Sigmoid colon (tissue), 7 donors: Measurements from ENCODE around the gene LRRC63. TPM values are rescaled to one million over a fixed set of nuclear protein-coding genes. Genes with fewer than 3 reads are reported as not detected.

Source experiments
- DNase-seq: peaks from one replicate; pipeline ENCODE4 v3.0.0-alpha.2; 2019
- H3K27ac ChIP-seq, 4 donors: fragments of 200-600 bp; sonication (generic); one replicate each; pipeline ENCODE4 v1.5.1; 2016 to 2019; ENCODE audit warnings: mild to moderate bottlenecking in 1 of 4
- H3K27me3 ChIP-seq, 3 donors: fragments of 200-600 bp; sonication (generic); one replicate each; pipeline ENCODE4 v1.5.1; 2019; ENCODE audit warnings: mild to moderate bottlenecking in 1 of 3
- H3K36me3 ChIP-seq, 4 donors: fragments of 200-600 bp; sonication (generic); one replicate each; pipeline ENCODE4 v1.5.1; 2016 to 2019
- H3K4me1 ChIP-seq, 4 donors: fragments of 200-600 bp; sonication (generic); one replicate each; pipeline ENCODE4 v1.5.1; 2017 to 2019
- H3K4me3 ChIP-seq, 4 donors: fragments of 200-600 bp; sonication (generic); one replicate each; pipeline ENCODE4 v1.5.1; 2017 to 2019; ENCODE audit warnings: mild to moderate bottlenecking in 2 of 4, moderate library complexity in 1 of 4
- H3K9me3 ChIP-seq, 4 donors: fragments of 200-600 bp in 3 of 4; sonication (generic) in 3 of 4; one replicate each; pipeline versions ENCODE4 v1.5.1 to v1.6.1; 2013 to 2019
- CTCF ChIP-seq, 4 experiments: fragments of 450-650 bp in 3 of 4; fragments of 200-600 bp in 1 of 4; IDR thresholded peaks; one replicate each; pipeline ENCODE4 v1.5.1; 2016 to 2019; ENCODE audit warnings: antibody characterized with exemption in 4 of 4, mild to moderate bottlenecking in 3 of 4, moderate library complexity in 2 of 4
- EP300 ChIP-seq, 4 donors: sonication (generic); formaldehyde crosslinking; IDR thresholded peaks; one replicate each; pipeline ENCODE4 v1.6.1; 2017; ENCODE audit warnings: antibody characterized with exemption in 4 of 4
- POLR2A ChIP-seq, 2 donors: fragments of 450-650 bp; IDR thresholded peaks; one replicate each; pipeline ENCODE4 v1.6.1; 2016; ENCODE audit warnings: antibody characterized with exemption in 2 of 2, mild to moderate bottlenecking in 2 of 2, moderate library complexity in 2 of 2
- POLR2AphosphoS5 ChIP-seq, 4 donors: sonication (generic); formaldehyde crosslinking; IDR thresholded peaks; one replicate each; pipeline ENCODE4 v1.6.1; 2017; ENCODE audit warnings: antibody characterized with exemption in 4 of 4
- WGBS, 2 donors: extraction: QIAGEN DNeasy Blood & Tissue Kit; methylation state at CpG; one replicate each; pipeline ENCODE4 v1.1.7; 2013; 5-methylcytosine and 5-hydroxymethylcytosine counted together
- intact Hi-C: fragments of 100-400 bp; cut with DNase I; formaldehyde crosslinking; loops from one replicate; pipeline ENCODE4 v1.15.1; 2023
- polyA plus RNA-seq, 3 donors: library from polyadenylated mRNA; stranded (reverse); fragments of 200-250 nt; gene quantifications; one replicate each; pipeline ENCODE4 v1.2.3, GENCODE V29; 2013
- total RNA-seq, 4 donors: library from RNA; depleted of rRNA; stranded (reverse); fragments of >200 nt; gene quantifications; one replicate each; pipeline ENCODE4 v1.1.0, GENCODE V29; 2016
- donor health status: healthy with polysubstance abuse.
- donor health status: Bipolar disorder and iron deficiency.
- donor health status: healthy.

LRRC63 gene
- total and polyA plus RNA-seq, 7 donors: not detected

- H3K4me3 ChIP-seq: no peak overlapping the region
- peak overlapping the region in 2 of 4 donors; percentile 17 to 37 for H3K27ac ChIP-seq
- H3K9me3 ChIP-seq: no peaks in the 10 kb centered on the region
- H3K4me1 ChIP-seq: peaks cover 0 to 7% (median 0%) of the 10 kb centered on the region in 4 donors
- WGBS, 2 donors: 66 to 77% methylated on average over 3 of the region's 3 CpGs
- intact Hi-C loops: no loop called here
- H3K36me3 ChIP-seq: no peaks in the 10 kb centered on the region
- no peak for TF ChIP-seq POLR2AphosphoS5 (IDR thresholded peaks at IDR 0.05)
- no peak for TF ChIP-seq EP300 (IDR thresholded peaks at IDR 0.05)
- no peak for TF ChIP-seq CTCF (IDR thresholded peaks at IDR 0.05)
- no peak for TF ChIP-seq POLR2A (IDR thresholded peaks at IDR 0.05)
- DNase-seq: no peak
- H3K27me3 ChIP-seq: no peaks in the 10 kb centered on the region
Observed at GRCh38 chr13:46296115-46296822, 84.5 kb downstream of the LRRC63 start.

GRCh38 chr13:46296921-46297320, 85.2 kb downstream of the LRRC63 start:
- Histone ChIP-seq H3K4me1 (peaks cover 0 to 7% (median 0%) of the 10 kb centered on the region in 4 donors), H3K4me3 (no peak overlapping the region), H3K27ac (no peak overlapping the region), H3K27me3 (no peaks in the 10 kb centered on the region), H3K9me3 (no peaks in the 10 kb centered on the region), H3K36me3 (no peaks in the 10 kb centered on the region)
- TF ChIP-seq EP300 (IDR thresholded peaks at IDR 0.05): no peak
- no peak for TF ChIP-seq POLR2AphosphoS5 (IDR thresholded peaks at IDR 0.05)
- TF ChIP-seq POLR2A (IDR thresholded peaks at IDR 0.05): no peak
- TF ChIP-seq CTCF (IDR thresholded peaks at IDR 0.05): no peak
- 75 to 76% methylated on average over 3 of the region's 3 CpGs for WGBS, 2 donors
- no peak for DNase-seq
- intact Hi-C loops: no loop called here

- WGBS, 2 donors: 42 to 58% methylated on average over 3 of the region's 3 CpGs
- DNase-seq: no peak
Observed at GRCh38 chr13:46297361-46297811, 85.7 kb downstream of the LRRC63 start.

GRCh38 chr13:46303742-46304385, 92.1 kb downstream of the LRRC63 start:
- no peak for TF ChIP-seq POLR2AphosphoS5 (IDR thresholded peaks at IDR 0.05)
- no peak for TF ChIP-seq EP300 (IDR thresholded peaks at IDR 0.05)
- no peak for TF ChIP-seq POLR2A (IDR thresholded peaks at IDR 0.05)
- no peak for TF ChIP-seq CTCF (IDR thresholded peaks at IDR 0.05)
- no peak overlapping the region for H3K4me3 ChIP-seq
- no peaks in the 10 kb centered on the region for H3K36me3 ChIP-seq
- intact Hi-C loops: no loop called here
- H3K27me3 ChIP-seq: no peaks in the 10 kb centered on the region
- no peak for DNase-seq
- no peaks in the 10 kb centered on the region for H3K4me1 ChIP-seq
- 46 to 60% methylated on average over 7 of the region's 7 CpGs for WGBS, 2 donors
- H3K27ac ChIP-seq: no peak overlapping the region
- no peaks in the 10 kb centered on the region for H3K9me3 ChIP-seq

More at GRCh38 chr13:46297361-46297811, 85.7 kb downstream of the LRRC63 start:
- Histone ChIP-seq H3K4me1 (peaks cover 0 to 7% (median 0%) of the 10 kb centered on the region in 4 donors), H3K27ac (no peak overlapping the region), H3K36me3 (no peaks in the 10 kb centered on the region), H3K27me3 (no peaks in the 10 kb centered on the region), H3K9me3 (no peaks in the 10 kb centered on the region), H3K4me3 (no peak overlapping the region)
- TF ChIP-seq POLR2AphosphoS5 (IDR thresholded peaks at IDR 0.05): no peak
- no peak for TF ChIP-seq CTCF (IDR thresholded peaks at IDR 0.05)
- no peak for TF ChIP-seq EP300 (IDR thresholded peaks at IDR 0.05)
- no peak for TF ChIP-seq POLR2A (IDR thresholded peaks at IDR 0.05)
- intact Hi-C loops: no loop called here
